Measurements from ENCODE around the gene ERCC2. TPM values are rescaled to one million over a fixed set of nuclear protein-coding genes. Genes with fewer than 3 reads are reported as not detected.
"Not testable (repeated sequence)": the region's sequence is repeated elsewhere in the genome, so short reads cannot be mapped to it uniquely, and the experiment has no call there.

ERCC2 gene
- total and polyA plus RNA-seq, 7 donors: 4.2 to 12.9 (median 9.7) TPM

DNA sequence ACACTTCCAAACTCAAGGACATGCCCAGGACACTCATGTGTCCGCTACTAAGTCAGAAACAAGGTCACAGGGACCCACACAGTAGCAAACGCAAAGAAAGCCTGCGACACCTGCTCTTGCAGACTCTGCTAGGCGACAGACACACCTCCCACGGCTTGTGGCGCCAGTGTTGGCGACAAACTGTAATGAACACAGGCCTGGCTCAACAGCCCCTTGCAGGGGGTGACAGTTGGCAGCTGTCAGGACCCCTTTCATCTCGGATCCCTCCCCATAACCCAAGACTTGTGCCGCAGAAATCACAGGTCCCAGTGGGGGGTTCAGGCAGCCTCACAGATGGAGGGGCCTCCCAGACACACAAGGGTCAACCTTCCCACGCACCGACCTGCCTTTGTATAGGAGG lies 48.1 kb downstream of the ERCC2 start:
- H3K27ac ChIP-seq: peak overlapping the region; percentile 71 to 83 (median 79)
- no peaks in the 10 kb centered on the region for H3K9me3 ChIP-seq
- TF ChIP-seq EP300 (IDR thresholded peaks at IDR 0.05): no peak
- H3K4me1 ChIP-seq: peaks cover 0 to 40% (median 37%) of the 10 kb centered on the region in 4 donors
- WGBS, 2 donors: 30 to 45% methylated on average over 11 of the region's 11 CpGs
- no peak overlapping the region for H3K4me3 ChIP-seq
- no peak for DNase-seq
- H3K27me3 ChIP-seq: peaks cover 4 to 11% (median 5%) of the 10 kb centered on the region in 3 donors
- intact Hi-C loops (cut with DNase I): no loop called here
- H3K36me3 ChIP-seq: no peaks in the 10 kb centered on the region

DNA sequence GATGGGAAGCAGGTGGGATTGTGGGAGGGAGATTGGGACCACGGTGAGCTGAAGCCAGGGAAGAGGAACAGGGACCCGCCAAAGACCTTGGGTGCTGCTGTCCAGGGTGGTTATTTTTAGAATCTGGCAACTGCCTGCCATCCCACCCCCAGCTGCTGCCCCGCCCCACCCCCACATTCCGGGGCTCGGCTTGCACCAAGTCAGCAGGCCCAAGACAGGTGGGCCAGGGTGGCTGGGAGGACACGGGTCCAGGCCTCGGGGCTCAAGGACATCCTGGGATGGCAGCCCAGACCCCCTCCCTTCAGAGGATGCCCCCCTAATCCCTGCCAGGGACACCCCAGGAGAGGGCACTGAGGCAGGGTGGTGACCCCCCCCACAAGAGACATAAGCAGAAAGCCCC lies 48.5 kb downstream of the ERCC2 start:
- peak overlapping the region in 3 of 4 donors; percentile 76 to 83 (median 82) for H3K27ac ChIP-seq
- DNase-seq: no peak
- TF ChIP-seq EP300 (IDR thresholded peaks at IDR 0.05): no peak
- no peak for TF ChIP-seq POLR2AphosphoS5 (IDR thresholded peaks at IDR 0.05)
- TF ChIP-seq, protein P1, sequence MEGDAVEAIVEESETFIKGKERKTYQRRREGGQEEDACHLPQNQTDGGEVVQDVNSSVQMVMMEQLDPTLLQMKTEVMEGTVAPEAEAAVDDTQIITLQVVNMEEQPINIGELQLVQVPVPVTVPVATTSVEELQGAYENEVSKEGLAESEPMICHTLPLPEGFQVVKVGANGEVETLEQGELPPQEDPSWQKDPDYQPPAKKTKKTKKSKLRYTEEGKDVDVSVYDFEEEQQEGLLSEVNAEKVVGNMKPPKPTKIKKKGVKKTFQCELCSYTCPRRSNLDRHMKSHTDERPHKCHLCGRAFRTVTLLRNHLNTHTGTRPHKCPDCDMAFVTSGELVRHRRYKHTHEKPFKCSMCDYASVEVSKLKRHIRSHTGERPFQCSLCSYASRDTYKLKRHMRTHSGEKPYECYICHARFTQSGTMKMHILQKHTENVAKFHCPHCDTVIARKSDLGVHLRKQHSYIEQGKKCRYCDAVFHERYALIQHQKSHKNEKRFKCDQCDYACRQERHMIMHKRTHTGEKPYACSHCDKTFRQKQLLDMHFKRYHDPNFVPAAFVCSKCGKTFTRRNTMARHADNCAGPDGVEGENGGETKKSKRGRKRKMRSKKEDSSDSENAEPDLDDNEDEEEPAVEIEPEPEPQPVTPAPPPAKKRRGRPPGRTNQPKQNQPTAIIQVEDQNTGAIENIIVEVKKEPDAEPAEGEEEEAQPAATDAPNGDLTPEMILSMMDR (IDR thresholded peaks at IDR 0.05): no peak
- TF ChIP-seq POLR2A (IDR thresholded peaks at IDR 0.05): no peak
- H3K4me1 ChIP-seq: peaks cover 0 to 40% (median 37%) of the 10 kb centered on the region in 4 donors
- no peaks in the 10 kb centered on the region for H3K36me3 ChIP-seq
- H3K4me3 ChIP-seq: no peak overlapping the region
- WGBS, 2 donors: 45 to 55% methylated on average over 7 of the region's 7 CpGs
- H3K9me3 ChIP-seq: no peaks in the 10 kb centered on the region
- peaks cover 4 to 11% (median 5%) of the 10 kb centered on the region in 3 donors for H3K27me3 ChIP-seq
- intact Hi-C loops (cut with DNase I): no loop called here

DNA sequence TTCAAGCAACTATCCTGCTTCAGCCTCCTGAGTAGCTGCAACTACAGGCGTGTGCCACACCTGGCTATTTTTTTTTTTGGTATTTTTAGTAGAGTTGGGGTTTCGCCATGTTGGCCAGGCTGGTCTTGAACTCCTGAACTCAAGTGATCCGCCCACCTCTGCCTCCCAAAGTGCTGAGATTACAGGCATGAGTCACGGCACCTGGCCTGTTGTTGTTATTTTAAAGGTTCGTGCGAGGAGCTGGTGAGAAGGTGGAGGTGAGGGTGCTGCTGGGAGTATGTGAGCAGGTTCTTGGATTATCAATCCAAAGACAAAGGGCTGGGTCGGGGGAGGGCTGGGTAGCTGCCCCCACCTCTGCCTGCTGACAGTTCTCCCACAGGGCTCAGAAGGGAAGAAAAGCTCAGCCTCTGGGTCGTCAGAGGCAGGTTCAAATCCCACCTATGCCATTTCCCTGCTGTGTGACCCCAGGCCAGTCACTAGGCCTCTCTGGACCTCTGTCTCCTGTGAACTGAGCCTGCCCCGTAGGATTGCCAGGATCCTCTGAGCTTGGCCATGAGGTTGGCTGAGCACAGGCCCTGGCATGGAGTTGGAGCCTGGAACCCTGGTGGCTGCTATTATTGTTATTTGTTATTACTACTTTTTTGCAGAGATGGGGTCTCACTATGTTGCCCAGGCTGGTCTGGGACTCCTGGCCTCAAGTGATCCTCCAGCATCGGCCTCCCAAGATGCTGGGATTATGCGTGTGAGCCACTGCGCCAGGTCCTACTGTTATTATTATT lies 49.2 kb downstream of the ERCC2 start:
- peaks cover 4 to 11% (median 5%) of the 10 kb centered on the region in 3 donors for H3K27me3 ChIP-seq
- H3K36me3 ChIP-seq: no peaks in the 10 kb centered on the region
- WGBS, 2 donors: 68 to 86% methylated on average over 12 of the region's 12 CpGs
- H3K27ac ChIP-seq: peak overlapping the region in 3 of 4 donors; percentile 76 to 83 (median 82)
- H3K4me3 ChIP-seq: no peak overlapping the region
- intact Hi-C loops (cut with DNase I): no loop called here
- TF ChIP-seq POLR2A (IDR thresholded peaks at IDR 0.05) (no peak), POLR2AphosphoS5 (IDR thresholded peaks at IDR 0.05) (no peak)
- TF ChIP-seq, protein P1 (IDR thresholded peaks at IDR 0.05): no peak
- no peaks in the 10 kb centered on the region for H3K9me3 ChIP-seq
- H3K4me1 ChIP-seq: peaks cover 0 to 36% (median 32%) of the 10 kb centered on the region in 4 donors
- no peak for DNase-seq

DNA sequence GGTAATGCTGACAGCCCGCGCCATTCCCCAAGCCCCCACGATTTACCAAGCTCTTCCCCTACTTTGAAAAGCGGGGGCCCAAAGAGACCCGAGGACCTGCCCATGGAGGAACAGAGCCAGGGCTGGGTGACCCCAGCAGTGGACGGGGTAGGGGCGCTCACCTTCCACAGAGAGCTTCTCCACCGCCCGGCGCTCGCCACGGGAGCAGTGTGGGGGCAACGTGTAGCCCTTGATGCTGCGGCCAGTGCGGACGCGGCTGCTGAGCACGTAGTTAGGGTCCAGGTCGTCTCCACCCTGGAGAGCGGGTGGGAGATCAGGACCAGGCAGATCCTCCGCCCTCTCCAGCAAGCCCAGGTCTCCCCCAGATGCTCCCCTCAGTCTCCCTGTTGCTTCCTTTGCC lies 55.1 kb downstream of the ERCC2 start:
- no peak overlapping the region for H3K4me3 ChIP-seq
- DNase-seq: no peak
- intact Hi-C loops (cut with DNase I): no loop called here
- H3K27ac ChIP-seq: no peak overlapping the region
- 66 to 73% methylated on average over 21 of the region's 21 CpGs for WGBS, 2 donors
- H3K4me1 ChIP-seq: peaks cover 0 to 2% (median 0%) of the 10 kb centered on the region in 4 donors
- H3K9me3 ChIP-seq: no peaks in the 10 kb centered on the region
- H3K36me3 ChIP-seq: no peaks in the 10 kb centered on the region
- TF ChIP-seq POLR2A (IDR thresholded peaks at IDR 0.05): no peak
- TF ChIP-seq, protein P1 (IDR thresholded peaks at IDR 0.05): no peak
- TF ChIP-seq EP300 (IDR thresholded peaks at IDR 0.05): no peak
- TF ChIP-seq POLR2AphosphoS5 (IDR thresholded peaks at IDR 0.05): no peak
- no peaks in the 10 kb centered on the region for H3K27me3 ChIP-seq

DNA sequence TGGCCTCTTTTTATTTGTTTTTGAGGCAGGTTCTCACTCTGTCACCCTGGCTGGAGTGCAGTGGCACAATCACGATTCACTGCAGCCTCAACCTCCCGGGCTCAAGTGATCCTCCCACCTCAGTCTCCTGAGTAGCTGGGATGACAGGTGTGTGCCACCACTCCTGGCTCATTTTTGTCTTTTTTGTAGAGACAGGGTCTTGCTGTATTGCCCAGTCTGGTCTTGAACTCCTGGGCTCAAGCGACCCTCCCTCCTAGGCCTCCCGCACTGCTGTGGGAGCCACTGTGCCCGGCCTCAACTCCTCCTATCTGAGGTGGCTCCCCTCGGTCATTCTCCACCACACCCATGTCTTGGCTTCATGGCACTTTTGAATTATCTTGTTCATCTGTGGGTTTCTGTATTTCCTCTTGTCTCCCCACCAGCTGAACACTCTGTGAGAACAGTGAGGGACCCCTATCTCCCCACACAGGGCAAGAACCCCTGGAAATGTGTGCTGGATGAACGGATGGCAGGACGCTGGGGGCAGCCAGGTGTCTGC lies 55.6 kb downstream of the ERCC2 start:
- H3K9me3 ChIP-seq: no peaks in the 10 kb centered on the region
- intact Hi-C loops (cut with DNase I): no loop called here
- WGBS, 2 donors: 60 to 77% methylated on average over 8 of the region's 8 CpGs
- H3K36me3 ChIP-seq: no peaks in the 10 kb centered on the region
- no peak for DNase-seq
- peaks cover 0 to 5% (median 0%) of the 10 kb centered on the region in 4 donors for H3K4me1 ChIP-seq
- TF ChIP-seq POLR2AphosphoS5 (IDR thresholded peaks at IDR 0.05) (no peak), EP300 (IDR thresholded peaks at IDR 0.05) (no peak), POLR2A (IDR thresholded peaks at IDR 0.05) (no peak)
- TF ChIP-seq, protein P1 (IDR thresholded peaks at IDR 0.05): no peak
- no peak overlapping the region for H3K4me3 ChIP-seq
- no peak overlapping the region for H3K27ac ChIP-seq
- no peaks in the 10 kb centered on the region for H3K27me3 ChIP-seq

DNA sequence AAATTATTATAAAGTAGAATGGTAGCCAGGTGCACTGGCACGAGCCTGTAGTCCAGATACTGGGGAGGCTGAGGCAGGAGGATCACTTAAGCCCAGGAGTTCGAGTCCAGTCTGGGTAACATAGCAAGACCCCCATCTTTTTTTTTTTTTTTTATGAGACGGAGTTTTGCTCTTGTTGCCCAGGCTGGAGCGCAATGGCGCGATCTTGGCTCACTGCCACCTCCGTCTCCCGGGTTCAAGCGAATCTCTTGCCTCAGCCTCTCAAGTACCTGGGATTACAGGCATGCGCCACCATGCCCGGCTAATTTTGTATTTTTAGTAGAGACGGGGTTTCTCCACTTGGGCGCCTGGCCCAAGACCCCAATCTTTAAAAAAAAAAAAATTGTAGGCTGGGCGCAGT lies 58.1 kb downstream of the ERCC2 start:
- H3K27me3 ChIP-seq; DNase-seq; H3K4me3 ChIP-seq; intact Hi-C loops (cut with DNase I); H3K9me3 ChIP-seq; H3K27ac ChIP-seq; H3K4me1 ChIP-seq; H3K36me3 ChIP-seq: not testable (repeated sequence)
- WGBS, 2 donors: 90 to 91% methylated on average over 14 of the region's 14 CpGs
